GM18868 (cell line): Measurements from ENCODE around the gene KRT16.
"Not testable (repeated sequence)": the region's sequence is repeated elsewhere in the genome, so short reads cannot be mapped to it uniquely, and the experiment has no call there.

ENCODE experiments used
- ATAC-seq: cut with Tn5 transposase; IDR thresholded peaks from one replicate; pipeline ENCODE4 v1.9.1; 2021; ENCODE audit warnings: mild to moderate bottlenecking, moderate library complexity; ENCODE audit not compliant: unreplicated experiment

The KRT16 gene

DNA sequence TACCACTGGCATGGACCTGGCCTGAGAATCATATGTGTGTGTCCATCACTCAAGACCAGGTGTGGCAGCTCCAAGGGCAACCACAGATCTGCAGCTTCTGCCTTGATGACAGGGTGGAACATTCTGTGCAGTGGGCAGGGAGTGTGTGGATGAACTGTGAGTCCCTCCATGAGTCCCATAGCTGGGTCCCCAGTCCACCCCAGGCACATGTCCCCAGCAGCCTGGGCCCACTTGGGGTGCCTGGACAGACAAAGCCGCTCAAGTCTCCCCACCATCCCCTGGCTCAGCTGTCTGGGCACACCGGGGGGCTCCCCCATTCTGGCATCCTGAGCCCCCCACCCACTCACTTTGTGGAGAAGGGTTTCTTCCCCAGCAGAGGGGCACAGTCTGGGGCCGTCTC is 4.6 kb upstream of the KRT16 start:
- no peak for ATAC-seq

DNA sequence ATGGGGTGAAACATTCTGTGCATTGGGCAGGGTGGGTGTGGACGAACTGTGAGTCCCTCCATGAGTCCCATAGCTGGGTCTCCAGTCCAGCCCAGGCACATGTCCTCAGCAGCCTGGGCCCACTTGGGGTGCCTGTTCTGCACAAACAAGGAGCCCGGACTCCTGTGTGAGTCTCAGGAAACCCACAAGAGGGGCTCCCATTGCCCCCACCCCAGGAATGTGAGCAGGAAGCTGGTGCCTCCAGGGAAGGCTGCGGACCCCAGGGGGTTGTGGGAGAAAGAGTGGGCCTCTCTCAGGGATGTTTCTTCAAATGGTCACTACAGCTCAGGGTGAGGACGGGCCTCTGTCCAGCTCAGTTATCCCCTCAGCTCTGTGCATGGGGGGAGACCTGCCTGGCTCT is 3.9 kb upstream of the KRT16 start:
- ATAC-seq, result not testable (repeated sequence)

DNA sequence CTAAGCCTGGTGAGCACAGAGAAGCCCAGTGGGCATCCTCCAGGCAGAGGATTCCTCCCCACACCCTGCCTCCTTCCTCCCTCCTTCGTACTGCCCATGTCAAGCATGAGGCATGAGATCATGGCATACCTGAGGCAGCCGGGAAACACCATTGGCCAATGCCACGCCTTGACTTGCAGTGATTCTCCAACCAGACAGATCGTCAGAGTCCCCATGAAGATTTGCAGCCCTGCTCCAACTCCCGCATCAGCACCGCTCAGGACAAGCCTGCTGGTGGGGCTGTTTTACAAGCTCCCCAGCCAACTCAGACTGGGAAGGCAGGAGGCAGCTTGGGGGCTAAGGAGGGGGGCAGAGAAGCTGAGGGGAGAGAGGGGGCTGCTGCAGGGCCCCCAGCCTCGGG is 2.9 kb upstream of the KRT16 start:
- no peak for ATAC-seq

DNA sequence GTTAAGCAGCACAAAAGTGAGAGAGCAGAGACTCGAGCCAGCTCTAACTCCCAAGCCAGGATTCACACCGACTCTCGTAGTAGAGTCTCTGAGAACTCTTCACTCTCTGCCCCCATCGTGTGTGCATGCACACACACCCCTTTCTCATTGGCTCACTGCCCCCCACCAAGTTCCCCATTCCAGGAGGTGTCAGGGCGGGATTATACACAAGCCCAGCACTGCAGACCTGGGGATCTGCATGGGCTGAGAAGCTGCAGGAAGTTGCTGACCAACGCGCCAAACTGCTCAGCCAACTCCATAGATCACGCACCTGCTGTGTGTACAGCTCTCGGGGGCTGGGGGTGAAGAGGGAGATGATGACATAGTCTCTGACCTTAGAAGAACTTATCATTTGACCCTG is 2.2 kb upstream of the KRT16 start:
- not testable (repeated sequence) for ATAC-seq

DNA sequence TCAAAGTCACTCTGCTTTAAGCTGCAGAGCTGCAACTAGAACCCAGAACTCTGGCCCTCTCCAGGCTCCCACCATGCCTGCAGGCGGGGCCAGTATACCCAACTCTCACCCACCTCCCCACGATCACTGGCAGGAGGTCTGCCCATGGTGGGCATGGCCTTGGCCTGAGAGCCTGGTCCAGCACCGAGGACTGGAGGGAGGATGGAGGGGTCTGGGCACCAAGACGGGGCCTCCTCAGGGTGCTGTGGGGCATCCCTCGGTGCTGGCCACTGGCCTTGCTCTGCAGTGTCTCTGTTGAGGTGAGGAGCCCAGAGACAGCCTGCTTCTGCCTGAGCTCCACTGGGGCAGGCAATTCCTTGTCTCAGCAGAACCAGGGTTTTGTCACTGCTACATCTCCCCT is 1.5 kb upstream of the KRT16 start:
- no peak for ATAC-seq

DNA sequence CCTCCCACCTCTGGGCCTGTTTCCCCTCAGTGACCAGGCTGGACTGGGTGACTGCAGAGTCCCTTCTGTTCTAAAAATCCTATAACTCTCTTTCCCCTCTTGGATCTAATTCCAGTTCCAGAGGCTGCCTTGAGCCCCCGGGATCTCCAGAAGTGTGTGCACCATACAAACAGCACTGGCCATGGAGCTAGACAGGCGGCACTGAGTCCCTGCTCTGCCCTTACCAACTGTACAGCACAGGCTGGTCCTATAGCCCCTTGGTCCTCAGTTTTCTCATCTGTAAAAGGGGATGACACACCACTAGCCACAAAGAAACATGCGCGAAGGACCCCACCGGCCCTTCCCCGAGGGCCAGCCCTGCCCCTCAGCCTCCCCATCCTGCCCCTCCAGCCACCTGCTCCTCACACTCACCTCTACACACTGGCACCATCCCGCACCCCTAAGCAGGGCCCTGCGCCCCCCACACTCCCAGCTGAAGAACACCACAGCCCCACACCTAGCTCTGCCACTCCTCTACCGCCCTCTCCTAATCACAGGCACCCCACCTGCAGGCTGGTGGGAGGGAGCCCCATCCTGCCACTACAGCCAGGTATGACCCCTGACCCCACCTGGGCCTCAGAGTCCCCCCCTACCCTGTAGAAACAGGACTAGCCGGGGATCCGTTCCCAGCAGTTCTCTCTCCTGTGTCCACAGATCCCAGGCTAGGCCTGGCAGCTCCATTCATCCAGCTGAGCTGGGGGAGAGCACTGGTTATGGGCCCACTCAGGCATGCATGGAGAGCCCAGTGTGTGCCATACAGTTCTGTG is 913 bp upstream of the KRT16 start:
- ATAC-seq, result no peak

DNA sequence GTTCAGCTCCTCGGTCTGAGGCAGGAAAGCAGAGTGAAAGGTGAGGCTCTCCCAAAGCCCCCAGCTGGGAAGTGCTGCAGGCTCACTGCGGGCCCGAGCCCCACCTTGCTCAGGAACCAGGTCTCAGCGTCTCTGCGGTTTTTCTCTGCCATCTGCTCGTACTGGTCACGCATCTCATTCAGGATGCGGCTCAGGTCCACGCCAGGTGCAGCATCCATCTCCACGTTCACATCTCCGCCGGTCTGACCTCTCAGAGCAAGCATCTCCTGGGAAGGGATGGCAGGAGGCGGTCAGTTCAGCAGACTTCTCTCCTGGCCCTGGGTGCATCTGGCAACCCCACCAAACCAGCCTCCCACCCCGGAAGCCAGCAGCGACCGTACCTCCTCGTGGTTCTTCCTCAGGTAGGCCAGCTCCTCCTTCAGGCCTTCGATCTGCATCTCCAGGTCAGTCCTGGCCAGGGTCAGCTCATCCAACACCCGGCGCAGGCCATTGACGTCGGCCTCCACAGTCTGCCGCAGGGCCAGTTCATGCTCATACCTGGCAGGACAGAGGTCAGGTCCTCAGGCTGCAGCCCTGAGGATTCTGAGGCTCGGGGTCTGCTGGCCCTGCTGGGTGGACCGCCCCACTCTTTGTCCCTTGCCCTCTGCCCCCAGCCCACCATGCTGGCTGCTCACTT is 1.5 kb downstream of the KRT16 start:
- ATAC-seq, result no peak

DNA sequence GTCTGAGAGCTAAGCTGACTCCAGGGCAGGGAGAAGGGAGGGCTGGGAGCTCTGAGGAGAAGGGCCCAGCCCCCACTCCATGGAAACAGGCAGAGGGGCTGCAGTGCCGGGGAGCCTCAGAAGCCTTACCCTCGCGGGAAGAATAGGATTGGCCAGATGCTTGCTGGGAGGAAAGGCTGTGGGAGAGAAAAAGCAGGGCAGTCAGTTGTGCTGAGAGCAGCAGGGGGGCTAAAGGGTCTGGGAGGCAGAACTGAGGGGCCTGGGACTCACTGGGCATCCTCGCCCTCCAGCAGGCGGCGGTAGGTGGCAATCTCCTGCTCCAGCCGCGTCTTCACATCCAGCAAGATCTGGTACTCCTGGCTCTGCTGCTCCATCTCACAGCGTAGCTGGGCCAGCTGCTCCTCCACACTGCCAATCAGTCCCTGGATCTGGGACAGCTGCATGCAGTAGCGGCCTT is 2.5 kb downstream of the KRT16 start:
- not testable (repeated sequence) for ATAC-seq

DNA sequence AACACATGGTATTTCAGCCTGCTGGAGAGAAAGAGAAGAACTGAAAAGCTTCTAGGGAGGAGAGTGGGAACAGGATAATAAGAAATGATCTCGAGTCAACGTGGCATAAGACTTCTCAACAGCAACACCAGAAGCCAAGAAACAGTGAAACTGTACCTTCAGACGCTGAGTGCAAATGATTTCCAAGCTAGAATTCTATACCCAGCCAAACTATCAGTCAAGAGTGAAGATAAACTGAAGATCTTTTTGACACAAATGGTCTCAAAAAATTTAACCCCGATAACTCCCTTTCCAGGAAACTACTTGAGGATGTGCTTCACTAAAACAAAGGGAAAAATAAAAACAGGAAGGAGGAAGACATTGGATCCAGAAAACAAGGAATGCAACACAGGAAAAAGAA is 5.6 kb downstream of the KRT16 start:
- ATAC-seq, result not testable (repeated sequence)

DNA sequence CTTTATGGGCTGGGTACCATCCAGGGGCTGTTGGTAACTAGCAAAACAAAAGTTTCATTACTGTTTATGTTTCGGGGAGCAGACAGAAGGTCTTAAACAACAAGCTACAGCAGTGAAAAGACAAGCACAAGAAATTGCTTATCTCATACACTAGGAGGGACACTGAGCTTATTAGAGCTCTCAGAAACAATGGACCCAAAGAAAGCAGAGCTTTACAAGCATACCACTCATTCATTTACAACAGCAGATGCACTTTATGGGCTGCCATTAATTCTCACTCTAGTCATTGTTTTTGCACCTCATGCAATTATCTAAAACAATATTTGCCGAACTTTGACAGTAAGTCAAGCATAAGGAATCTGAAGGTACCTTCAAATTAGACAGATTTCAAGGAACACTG is 10.0 kb downstream of the KRT16 start:
- ATAC-seq, result no peak

DNA sequence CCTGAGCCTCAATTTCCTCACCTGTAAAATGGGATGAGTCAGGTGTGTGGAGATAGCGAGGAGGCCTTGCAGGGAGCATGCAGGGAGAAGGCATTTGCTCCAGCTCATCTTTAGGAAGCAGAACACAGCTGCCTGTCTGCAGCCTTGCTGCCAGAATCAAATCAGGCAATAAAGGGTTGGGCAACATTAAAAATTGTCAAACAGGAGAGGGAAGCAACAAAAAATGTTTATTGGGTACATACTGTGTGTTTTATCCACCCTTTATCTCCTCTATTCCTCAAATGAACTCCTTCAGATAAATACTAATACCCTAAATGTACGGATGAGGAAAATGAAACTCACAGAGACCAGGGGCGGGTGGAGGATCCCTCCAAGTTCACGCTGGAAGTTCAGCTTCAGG is 12.2 kb downstream of the KRT16 start:
- no peak for ATAC-seq

DNA sequence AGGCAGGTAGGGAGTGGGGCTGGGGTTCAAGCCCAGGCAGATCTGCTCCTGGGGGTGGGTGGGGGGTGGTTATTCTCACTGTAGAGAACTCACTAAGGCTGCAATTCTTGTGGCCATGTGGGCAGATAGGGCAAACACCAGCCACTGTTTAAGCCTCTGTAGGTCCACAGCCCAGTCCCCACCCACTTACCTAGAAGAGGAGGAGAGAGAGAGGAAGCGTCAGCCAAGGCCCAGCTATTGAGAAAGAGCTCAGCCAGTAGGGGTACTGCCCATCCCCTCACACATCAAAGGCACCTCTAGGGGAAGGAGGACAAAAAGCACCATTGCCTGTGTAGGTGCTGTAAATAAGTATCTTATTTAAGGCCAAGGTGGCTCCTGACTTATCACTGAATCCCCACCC is 12.9 kb downstream of the KRT16 start:
- no peak for ATAC-seq

DNA sequence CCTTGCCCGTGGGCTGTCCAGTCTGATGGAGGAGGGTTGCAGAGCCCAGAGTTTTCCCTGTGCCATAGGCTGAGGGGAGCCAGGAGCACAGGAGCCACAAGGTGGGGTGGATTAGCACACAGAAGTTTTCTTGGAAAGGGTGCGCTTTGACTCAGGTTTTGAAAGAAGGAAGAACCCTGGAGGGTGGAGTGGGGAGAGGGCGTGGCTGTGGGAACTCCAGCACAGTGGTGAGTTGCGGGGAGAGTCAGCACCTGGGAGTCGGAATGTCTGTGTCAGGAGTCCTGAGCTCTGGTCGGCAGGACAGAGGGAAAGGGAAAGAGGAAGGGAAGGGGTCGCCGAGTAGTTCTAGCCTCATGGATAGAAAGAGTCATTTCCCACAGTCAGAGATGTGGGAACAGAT is 17.0 kb downstream of the KRT16 start:
- ATAC-seq, result no peak

DNA sequence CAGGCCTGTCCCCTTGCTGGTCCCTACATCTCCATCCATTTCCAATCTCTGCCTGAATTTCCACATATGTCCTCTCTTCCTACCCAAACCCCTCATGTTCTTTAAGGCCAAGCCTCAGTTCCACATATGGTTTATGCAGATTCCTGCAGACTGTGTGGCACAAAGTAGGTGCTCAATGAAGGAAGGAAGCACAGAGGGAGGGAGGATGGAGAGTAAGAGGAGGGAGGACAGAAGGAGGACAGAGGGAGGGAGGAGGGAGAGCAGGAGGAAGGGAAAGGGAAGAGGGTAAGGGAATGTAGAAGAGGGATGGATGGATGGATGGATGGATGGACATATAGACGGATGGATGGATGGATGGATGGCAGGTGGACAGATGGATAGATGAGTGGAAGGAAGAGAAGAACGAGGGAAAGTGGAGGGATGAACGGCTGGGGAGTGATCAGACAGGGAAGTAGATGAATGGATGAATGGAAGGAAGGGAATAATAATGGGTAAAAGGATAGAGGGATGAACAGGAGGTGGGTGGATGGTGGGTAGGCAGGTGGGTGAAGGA is 18.1 kb downstream of the KRT16 start:
- no peak for ATAC-seq

DNA sequence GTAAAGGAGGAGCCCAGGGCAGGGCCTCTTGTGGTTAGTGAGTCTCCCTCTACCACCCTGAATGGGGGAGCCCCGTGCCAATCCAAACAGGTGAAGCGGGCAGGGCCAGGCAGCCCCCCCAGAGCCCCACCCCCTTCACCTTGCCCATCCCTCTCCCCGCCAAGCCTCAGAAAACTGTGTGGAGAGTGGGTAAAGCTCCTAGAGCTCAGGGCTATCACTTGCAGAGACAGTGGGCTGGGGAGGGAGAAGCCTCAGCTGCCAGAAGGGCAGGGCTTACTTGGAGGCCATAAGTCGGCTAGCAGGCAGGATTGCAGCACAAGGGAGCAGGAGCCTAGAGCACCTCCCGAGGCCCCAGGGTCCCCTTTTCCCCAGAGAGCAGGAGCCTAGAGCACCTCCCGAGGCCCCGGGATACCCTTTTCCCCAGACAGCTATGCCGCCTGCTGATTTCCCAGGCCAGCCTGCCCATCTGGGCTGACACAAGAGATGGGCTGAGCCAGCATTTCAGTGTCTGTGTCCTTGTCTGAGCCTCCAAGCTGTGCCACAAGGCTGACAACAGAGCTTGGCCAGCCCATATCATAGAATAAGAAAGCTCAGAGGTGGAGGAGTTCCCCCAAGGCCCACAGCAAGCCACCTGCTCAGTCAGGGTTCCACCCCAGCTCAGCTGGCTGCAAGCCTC is 19.1 kb downstream of the KRT16 start:
- no peak for ATAC-seq

DNA sequence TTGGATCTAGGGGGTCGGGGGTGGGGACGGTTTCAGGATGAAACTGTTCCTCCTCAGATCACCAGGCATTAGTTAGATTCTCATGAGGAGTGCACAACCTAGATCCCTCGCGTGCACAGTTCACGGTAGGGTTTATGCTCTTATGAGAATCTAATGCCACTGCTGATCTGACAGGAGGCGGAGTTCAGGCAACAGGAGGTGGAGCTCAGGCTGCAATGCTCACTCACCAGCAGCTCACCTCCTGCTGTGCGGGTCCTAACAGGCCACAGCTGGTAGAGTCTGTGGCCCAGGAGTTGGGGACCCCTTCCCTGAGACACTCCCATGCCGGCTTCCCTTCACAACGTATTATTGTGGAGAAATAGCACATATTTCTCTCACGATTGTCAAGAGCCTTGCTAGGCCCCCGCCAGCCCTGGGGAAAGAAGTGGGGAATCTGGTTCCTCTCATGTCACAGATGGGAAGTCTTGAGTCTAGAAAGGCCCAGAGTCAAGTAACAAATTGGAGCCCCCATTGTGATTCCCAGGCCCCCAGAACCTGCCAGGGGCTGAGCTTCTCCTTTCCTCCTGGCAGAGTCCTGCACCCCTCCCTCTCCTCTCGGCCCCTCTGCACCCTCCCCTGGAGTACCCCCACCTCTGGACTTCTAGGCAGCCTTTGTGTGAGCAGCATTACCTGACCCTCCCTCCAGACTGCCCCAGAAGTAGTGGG is 19.8 kb downstream of the KRT16 start:
- ATAC-seq, result no peak

DNA sequence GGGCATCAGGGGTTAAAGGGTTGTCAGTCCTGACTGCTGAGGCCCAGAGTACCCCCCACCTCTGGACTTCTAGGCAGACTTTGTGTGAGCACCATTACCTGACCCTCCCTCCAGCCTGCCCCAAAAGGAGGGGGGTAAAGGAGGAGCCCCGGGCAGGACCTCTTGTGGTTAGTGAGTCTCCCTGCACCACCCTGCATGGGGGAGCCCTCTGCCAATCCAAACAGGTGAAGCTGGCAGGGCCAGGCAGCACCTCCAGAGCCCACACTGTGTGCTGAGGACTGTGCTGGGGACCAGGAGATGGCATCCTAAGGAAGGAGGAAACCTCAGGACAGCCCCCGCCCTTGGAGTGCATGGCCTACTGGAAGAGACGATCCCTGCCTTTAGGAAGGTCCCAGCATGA is 23.3 kb downstream of the KRT16 start:
- ATAC-seq, result no peak

DNA sequence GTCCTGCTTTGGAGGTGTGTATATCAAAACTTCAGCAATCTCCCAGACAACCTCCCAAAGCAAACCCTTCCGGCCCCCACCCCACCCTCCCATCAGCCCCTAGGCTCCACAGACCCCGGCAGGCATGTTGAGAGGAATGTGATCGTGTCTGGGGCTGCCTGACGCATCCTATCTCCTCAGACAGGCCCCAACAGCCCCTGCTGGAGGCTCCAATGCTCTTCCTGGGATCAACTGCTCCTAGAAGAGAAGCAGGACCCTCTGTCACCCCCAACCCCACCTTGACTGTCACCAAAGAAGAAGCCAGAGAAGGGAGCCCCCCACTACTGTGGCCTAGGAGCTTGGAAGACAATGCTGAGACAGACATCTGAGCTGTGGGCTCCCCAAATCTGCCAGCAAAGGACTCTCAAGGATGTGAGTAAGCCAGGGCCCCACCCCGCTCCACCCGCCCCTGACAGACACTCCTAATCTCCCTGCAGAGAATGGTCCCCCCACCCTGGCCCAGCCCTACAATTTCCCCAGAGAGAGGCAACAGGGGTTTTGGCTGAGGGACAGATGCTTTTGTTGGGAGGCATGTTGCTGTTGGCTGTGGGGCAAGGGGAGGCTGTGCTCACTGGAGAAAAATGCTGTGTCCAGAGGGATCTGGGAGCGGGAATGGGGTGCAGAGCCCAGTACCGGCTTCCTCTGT is 24.3 kb downstream of the KRT16 start:
- no peak for ATAC-seq

DNA sequence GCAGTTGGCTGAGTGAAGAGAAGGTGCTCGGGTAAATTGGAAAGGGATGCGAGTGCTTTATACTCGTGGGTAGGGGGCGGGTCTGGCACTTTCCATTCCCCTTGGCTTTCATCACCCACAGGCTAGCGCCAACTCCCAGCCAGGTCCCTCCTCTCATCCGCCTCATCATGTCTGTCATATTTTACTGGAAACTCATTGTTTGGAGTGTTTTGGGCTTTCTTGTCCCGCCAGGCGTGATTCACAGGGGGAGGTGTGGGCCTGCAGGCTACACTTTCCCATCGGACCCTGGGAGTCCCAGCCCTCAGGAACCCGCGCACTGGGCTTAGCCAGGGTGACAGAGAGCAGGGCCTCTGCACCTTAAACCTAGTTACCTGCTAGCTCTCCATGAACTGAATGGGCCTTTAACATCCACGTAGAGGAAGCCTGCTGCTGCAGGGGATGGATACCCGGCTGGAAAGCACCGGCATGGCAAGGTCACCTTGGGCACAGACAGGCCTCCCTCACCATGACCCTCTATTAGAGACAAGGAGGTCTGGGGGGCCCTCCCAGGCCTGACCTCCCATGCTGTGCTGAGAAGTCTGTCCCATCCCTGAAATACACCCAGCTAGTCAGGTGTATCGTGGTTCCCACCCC is 25.6 kb downstream of the KRT16 start, which contains the start of gene KRT14:
KRT14 (minus strand) TSS at position 33 of the 633 bp plus-strand sequence. CDS start 61 bp downstream, outside the sequence.
- ATAC-seq, result no peak
